HG03025 (cell line): ENCODE results near the gene TRIOBP.
"Not testable (repeated sequence)": the region's sequence is repeated elsewhere in the genome, so short reads cannot be mapped to it uniquely, and the experiment has no call there.

Experiments used
- ATAC-seq: cut with Tn5 transposase; IDR thresholded peaks from one replicate; pipeline ENCODE4 v1.9.1; 2021; ENCODE audit warnings: mild to moderate bottlenecking, moderate library complexity; ENCODE audit not compliant: unreplicated experiment, low FRiP score

TRIOBP gene

GRCh38 chr22:37717746-37718305 is 21.0 kb downstream of the TRIOBP start:
- ATAC-seq = not testable (repeated sequence)

DNA sequence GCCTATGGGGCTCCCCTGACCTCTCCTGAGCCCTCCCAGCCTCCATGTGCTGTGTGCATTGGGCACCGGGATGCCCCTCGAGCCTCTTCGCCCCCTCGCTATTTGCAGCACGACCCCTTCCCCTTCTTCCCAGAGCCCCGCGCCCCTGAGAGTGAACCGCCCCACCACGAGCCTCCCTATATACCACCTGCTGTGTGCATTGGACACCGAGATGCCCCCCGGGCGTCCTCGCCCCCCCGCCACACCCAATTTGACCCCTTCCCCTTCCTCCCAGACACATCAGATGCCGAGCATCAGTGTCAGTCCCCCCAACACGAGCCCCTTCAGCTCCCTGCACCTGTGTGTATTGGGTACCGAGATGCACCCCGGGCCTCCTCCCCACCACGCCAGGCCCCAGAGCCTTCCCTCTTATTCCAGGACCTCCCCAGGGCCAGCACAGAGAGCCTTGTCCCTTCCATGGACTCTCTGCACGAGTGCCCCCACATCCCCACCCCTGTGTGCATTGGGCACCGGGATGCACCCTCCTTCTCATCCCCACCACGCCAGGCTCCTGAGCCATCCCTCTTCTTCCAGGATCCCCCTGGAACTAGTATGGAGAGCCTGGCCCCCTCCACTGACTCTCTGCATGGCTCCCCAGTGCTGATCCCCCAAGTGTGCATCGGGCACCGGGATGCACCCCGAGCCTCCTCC is 28.8 kb downstream of the TRIOBP start:
- no peak for ATAC-seq

GRCh38 chr22:37726241-37726887 is 29.5 kb downstream of the TRIOBP start:
- no peak for ATAC-seq

DNA sequence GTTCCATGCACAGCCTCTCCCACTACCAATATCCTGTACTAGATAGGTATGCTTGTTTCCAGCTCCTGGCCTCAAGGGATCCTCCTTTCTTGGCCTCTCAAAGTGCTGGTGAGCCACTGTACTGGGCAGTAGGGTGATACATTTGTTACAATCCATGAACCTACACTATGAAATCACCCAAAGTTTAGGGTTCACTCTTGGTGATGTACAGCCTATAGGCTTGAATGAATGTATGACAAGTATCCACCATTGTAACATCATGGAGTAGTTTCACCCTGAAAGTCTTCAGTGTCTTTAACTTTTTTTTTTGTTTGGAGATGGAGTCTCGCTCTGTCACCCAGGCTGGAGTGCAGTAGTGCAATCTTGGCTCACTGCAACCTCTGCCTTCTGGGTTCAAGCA is 31.8 kb downstream of the TRIOBP start:
- no peak for ATAC-seq

- no peak for ATAC-seq
These were observed 35.1 kb downstream of the TRIOBP start for GRCh38 chr22:37731804-37732471.

DNA sequence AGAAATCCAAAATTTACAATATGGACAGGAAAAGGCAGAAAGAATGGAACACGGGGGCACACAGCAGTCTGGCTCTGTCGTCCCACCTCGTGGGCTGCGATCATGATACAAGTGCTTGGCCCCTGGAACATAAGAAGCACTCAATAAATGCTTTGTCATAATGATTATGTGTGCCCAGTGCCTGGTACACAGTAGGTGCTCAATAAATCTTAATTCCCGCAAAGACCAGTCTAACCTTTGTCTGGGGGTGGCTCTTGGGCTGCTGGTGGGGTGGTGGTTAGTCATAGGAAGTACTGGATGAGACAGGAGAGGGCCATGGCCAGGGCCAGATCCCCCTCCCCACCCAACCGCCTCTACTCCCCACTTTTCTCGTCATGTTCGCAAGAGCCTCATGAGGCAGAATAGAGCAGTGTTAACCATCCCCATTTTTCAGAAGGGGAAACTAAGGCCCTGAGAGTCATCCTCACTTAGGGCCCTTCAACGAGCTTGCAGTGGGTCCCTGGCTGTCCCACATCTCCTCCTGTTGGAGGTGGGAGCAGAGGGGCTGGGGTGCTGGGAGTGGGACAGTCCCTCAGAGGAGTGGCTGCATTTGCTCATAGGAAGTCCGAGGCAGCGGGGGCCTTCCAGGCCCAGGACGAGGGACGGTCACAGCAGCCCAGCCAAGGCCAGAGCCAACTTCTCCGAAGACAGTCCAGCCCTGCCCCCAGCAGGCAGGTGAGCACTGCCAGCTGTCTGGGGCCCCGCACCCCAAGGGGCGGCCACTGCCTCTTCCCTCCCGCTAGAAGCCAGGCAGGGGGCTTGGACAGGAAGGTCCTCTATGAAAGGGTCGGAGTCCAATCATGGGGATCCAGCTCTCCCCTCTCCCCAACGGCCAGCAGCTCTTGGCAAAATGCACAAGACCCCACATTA is 36.1 kb downstream of the TRIOBP start:
- ATAC-seq = no peak

- ATAC-seq = no peak
These were observed 37.0 kb downstream of the TRIOBP start for GRCh38 chr22:37733625-37734401.

DNA sequence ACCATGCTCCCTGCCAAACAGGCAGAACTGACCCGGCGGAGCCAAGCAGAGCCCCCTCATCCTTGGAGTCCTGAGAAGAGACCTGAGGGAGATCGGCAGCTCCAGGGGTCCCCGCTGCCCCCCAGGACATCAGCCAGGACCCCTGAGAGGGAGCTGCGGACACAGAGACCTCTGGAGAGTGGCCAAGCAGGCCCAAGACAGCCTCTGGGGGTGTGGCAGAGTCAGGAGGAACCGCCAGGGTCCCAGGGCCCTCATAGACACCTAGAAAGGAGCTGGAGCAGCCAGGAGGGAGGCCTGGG is 37.5 kb downstream of the TRIOBP start:
- ATAC-seq = no peak

DNA sequence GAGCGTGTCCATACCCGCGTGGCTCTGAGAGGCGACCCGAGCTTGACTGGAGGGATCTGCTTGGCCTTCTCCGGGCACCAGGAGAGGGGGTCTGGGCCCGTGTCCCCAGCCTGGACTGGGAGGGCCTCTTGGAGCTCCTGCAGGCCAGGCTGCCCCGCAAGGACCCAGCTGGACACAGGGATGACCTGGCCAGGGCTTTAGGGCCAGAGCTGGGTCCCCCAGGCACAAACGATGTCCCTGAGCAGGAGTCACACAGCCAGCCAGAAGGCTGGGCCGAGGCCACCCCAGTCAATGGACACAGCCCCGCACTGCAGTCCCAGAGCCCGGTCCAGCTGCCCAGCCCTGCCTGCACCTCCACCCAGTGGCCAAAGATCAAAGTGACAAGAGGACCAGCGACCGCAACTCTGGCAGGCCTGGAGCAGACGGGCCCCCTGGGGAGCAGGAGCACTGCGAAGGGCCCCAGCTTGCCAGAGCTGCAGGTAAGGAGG is 38.2 kb downstream of the TRIOBP start:
- ATAC-seq = no peak

DNA sequence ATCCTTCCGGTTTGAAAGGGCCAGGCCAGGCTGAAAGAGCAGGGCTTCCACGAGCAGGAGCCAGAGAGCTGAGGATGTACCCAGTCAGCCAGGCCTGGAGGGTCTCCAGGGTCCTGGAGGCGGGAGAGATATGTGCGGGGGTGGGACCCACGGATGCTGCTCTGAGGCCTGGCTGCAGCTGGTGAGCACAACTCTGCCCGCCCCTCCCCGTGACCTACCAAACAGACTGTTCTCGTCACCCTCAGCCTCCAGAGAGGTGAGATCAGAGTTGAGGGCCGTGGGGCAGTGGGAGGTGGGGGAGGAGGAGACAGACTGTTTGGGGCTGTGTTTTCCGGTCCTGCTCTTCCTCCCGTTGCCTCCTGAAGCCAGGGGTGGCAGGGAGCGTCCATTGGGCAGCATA is 42.2 kb downstream of the TRIOBP start:
- no peak for ATAC-seq

GRCh38 chr22:37739611-37740049 is 42.8 kb downstream of the TRIOBP start:
- ATAC-seq = no peak

DNA sequence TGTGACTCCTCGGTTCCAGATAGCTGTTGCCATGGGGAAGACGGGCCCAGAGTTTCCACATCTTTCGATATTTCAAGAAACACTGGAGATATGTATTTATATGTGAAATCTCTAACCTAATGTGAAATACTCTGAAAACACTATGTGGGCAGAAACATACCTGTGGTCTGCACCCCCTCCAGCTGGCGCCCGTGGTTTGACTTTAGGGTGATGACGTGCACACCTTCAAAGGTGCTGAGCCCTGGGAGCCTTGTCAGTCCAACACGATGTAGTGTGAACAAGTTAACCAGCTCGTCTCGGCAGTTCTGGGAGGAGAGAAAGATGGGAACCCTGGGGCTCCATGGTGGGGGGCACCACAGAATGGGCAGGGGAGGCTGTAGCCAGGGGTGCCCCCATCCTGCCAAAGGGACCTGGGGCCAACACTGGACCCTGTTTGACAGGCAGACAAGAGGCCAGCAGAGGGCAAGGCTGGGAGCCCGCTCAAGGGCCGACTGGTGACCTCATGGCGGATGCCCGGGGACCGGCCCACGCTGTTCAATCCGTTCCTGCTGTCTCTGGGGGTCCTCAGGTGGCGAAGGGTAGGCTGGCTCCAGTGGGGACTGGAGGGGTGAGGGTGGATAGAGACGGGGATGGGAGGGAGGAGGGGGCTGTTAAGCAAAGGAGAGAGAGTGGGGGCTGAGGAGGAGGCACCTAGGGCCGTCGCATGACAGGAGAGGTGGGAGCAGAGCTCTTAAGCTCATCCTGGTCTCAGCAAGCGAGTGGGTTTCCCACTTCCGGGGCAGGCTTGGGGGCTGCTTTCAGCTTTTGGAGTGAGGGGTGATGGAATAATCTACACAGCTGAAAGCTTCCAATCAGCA is 43.8 kb downstream of the TRIOBP start:
- ATAC-seq = no peak

DNA sequence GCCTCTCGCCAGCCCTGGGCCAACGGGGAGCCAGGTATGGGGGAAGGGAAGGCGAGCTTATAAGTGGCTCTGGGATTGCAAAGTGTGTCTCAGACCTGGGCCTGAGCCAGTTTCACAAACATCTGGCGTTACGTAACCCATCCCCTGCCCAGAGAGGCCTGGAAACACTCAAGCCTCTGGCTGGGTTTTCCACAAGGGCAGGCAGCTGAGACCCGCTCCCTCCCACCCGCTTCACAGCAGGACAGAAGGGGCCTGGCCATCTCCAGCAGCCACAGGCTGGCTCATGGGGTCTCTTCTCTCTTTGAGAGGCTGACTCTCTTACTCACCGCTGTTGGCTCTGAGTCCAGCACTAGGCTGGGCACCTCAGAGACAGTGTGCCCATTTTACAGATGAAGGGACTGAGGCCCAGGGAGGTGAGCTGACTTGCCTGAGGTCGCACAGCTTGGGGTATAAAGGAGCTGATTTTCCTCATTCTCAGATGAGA is 44.5 kb downstream of the TRIOBP start:
- ATAC-seq = no peak

DNA sequence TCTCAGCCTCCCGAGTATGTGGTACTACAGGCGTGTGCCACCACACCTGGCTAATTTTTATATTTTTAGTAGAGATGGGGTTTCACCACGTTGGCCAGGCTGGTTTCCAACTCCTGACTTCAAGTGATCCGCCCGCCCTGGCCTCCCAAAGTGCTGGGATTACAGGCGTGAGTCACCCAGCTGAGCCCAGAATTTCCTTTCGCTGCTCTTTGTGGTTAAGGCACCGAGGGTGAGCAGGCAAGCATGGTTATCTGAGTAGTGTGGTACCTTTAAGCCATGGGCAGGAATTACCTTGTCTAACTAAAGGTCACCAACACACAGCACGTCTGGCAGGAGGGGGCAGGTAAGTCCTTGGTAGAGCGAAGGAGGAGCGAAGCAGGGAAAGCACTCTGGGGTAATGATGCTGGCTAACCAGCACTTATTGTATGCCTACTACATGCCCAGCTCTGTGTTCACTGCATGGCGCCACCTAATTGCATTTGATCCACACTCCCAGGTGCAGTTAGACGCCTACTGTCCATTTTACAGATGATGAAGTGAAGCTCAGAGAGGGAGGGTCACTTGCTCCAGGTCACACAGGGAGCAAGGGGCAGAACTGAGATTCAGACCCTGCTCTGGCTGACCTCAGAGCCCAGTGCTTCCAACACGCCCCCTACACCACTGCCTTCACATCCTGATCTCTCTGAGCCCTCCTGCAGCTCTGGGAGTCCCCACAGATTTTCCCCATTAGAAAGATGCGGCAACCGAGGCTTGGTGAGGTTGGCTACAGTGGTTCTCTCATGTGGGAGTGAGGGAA is 45.7 kb downstream of the TRIOBP start:
- no peak for ATAC-seq

DNA sequence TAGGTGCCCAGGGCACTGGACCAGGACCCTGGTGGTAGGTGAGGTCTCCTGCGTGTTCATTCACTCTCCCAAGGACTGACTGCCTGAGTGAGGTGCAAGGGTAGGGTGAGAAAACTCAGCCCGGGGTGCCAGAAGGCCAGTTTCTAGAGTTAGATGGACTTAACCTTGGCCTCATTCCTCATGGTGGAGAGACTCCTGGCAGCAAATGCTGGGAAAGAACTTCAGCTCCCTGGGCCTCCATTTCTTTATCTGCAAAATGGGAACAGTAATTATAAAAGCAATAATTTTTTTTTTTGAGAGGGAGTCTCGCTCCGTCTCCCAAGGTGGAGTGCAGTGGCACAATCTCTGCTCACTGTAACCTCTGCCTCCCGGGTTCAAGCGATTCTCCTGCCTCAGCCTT is 47.7 kb downstream of the TRIOBP start:
- no peak for ATAC-seq

- ATAC-seq = no peak
These were observed 48.9 kb downstream of the TRIOBP start for GRCh38 chr22:37745548-37746365.
